Liver (tissue), 3 donors: ENCODE data around the gene ZNF132.

Source experiments
- FOXA1 ChIP-seq: IDR thresholded peaks from 2 replicates; pipeline ENCODE4 v1.6.1; 2016; ENCODE audit warnings: antibody characterized with exemption
- FOXA2 ChIP-seq: IDR thresholded peaks from 2 replicates; pipeline ENCODE4 v1.6.1; 2016; ENCODE audit warnings: antibody characterized with exemption
- JUND ChIP-seq, 2 donors: IDR thresholded peaks; 2 replicates each; pipeline ENCODE4 v1.6.1; 2016; ENCODE audit warnings: antibody characterized with exemption in 2 of 2
- TAF1 ChIP-seq: conservative IDR thresholded peaks from 2 replicates; pipeline ENCODE4 v1.6.1; 2016; ENCODE audit warnings: antibody characterized with exemption, mild to moderate bottlenecking
- TF ChIP-seq, protein P1 (sequence below): fragments of 150-350 bp; IDR thresholded peaks from 2 replicates; pipeline ENCODE4 v1.5.1; 2017; ENCODE audit warnings: improper control_type of control experiment, low read depth, low read length; ENCODE audit not compliant: missing input control
- TF ChIP-seq, protein P2 (sequence below): IDR thresholded peaks from 2 replicates; pipeline ENCODE4 v1.6.1; 2016; ENCODE audit warnings: antibody characterized with exemption
- TF ChIP-seq, protein P3 (sequence below): IDR thresholded peaks from 2 replicates; pipeline ENCODE4 v1.6.1; 2016; ENCODE audit warnings: antibody characterized with exemption
- TF ChIP-seq, protein P4 (sequence below): IDR thresholded peaks from 2 replicates; pipeline ENCODE4 v1.6.1; 2016; ENCODE audit warnings: antibody characterized with exemption, mild to moderate bottlenecking
- donor health status: healthy.
- donor health status: healthy.

DNA sequence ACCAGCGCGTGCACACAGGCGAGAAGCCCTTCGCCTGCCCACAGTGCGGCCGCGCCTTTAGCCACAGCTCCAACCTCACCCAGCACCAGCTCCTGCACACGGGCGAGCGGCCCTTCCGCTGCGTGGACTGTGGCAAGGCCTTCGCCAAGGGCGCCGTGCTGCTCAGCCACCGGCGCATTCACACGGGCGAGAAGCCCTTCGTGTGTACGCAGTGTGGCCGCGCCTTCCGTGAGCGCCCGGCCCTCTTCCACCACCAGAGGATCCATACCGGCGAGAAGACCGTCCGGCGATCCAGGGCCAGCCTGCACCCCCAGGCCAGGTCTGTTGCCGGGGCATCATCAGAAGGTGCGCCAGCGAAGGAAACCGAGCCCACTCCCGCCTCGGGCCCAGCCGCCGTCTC lies 31.8 kb upstream of the ZNF132 start:
- TF ChIP-seq FOXA2, result no peak
- TF ChIP-seq, protein P1, sequence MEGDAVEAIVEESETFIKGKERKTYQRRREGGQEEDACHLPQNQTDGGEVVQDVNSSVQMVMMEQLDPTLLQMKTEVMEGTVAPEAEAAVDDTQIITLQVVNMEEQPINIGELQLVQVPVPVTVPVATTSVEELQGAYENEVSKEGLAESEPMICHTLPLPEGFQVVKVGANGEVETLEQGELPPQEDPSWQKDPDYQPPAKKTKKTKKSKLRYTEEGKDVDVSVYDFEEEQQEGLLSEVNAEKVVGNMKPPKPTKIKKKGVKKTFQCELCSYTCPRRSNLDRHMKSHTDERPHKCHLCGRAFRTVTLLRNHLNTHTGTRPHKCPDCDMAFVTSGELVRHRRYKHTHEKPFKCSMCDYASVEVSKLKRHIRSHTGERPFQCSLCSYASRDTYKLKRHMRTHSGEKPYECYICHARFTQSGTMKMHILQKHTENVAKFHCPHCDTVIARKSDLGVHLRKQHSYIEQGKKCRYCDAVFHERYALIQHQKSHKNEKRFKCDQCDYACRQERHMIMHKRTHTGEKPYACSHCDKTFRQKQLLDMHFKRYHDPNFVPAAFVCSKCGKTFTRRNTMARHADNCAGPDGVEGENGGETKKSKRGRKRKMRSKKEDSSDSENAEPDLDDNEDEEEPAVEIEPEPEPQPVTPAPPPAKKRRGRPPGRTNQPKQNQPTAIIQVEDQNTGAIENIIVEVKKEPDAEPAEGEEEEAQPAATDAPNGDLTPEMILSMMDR, result no peak
- no peak for TF ChIP-seq JUND (IDR thresholded peaks at IDR 0.05)
- TF ChIP-seq, protein P2, sequence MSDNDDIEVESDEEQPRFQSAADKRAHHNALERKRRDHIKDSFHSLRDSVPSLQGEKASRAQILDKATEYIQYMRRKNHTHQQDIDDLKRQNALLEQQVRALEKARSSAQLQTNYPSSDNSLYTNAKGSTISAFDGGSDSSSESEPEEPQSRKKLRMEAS, result no peak
- TF ChIP-seq, protein P3, sequence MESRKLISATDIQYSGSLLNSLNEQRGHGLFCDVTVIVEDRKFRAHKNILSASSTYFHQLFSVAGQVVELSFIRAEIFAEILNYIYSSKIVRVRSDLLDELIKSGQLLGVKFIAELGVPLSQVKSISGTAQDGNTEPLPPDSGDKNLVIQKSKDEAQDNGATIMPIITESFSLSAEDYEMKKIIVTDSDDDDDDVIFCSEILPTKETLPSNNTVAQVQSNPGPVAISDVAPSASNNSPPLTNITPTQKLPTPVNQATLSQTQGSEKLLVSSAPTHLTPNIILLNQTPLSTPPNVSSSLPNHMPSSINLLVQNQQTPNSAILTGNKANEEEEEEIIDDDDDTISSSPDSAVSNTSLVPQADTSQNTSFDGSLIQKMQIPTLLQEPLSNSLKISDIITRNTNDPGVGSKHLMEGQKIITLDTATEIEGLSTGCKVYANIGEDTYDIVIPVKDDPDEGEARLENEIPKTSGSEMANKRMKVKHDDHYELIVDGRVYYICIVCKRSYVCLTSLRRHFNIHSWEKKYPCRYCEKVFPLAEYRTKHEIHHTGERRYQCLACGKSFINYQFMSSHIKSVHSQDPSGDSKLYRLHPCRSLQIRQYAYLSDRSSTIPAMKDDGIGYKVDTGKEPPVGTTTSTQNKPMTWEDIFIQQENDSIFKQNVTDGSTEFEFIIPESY, result no peak
- no peak for TF ChIP-seq TAF1
- TF ChIP-seq, protein P4, sequence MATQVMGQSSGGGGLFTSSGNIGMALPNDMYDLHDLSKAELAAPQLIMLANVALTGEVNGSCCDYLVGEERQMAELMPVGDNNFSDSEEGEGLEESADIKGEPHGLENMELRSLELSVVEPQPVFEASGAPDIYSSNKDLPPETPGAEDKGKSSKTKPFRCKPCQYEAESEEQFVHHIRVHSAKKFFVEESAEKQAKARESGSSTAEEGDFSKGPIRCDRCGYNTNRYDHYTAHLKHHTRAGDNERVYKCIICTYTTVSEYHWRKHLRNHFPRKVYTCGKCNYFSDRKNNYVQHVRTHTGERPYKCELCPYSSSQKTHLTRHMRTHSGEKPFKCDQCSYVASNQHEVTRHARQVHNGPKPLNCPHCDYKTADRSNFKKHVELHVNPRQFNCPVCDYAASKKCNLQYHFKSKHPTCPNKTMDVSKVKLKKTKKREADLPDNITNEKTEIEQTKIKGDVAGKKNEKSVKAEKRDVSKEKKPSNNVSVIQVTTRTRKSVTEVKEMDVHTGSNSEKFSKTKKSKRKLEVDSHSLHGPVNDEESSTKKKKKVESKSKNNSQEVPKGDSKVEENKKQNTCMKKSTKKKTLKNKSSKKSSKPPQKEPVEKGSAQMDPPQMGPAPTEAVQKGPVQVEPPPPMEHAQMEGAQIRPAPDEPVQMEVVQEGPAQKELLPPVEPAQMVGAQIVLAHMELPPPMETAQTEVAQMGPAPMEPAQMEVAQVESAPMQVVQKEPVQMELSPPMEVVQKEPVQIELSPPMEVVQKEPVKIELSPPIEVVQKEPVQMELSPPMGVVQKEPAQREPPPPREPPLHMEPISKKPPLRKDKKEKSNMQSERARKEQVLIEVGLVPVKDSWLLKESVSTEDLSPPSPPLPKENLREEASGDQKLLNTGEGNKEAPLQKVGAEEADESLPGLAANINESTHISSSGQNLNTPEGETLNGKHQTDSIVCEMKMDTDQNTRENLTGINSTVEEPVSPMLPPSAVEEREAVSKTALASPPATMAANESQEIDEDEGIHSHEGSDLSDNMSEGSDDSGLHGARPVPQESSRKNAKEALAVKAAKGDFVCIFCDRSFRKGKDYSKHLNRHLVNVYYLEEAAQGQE, result no peak
- no peak for TF ChIP-seq FOXA1
